ENCODE data around the gene PIGA. TPM values are rescaled to one million over a fixed set of nuclear protein-coding genes. Genes with fewer than 3 reads are reported as not detected.

The PIGA gene
- total and polyA plus RNA-seq, 9 of the 15 experiments (the other 6 are each of a cell fraction or from before 2014, with no cell fraction given): 14.8 to 36.9 (median 23.5) TPM

DNA sequence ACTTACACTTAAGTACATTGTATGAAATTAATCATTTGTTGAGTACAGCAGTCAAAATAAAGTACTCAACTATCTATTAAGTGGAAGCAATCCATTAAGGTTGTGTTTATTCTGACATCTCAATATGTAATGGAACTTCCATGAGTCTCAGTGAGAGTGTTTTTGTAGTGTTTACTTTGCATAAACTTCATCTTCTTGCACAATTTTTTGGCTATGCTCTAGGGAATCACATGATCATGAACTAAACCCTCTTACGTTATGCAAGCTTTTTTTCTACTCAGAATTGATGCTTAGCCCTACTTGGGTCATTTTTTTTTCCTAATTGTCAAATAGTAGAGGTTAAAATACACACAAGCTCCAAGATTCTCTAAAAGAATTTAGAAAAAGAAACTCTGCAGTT lies 21.1 kb upstream of the PIGA start:
- intact Hi-C loops (cut with micrococcal nuclease): no loop called here
- Histone ChIP-seq H2AFZ (ENCODE audit: low read depth, low read length) (no peak overlapping the region), H3K27me3 (ENCODE audit: control insufficient read depth in 2 of 2, insufficient read depth in 2 of 2, low read length in 2 of 2) (peaks cover 2 to 12% of the 10 kb centered on the region in 2 experiments; a peak in 1 of 5 replicates), H3K9me3 (replicated peaks; ENCODE audit: control insufficient read depth, insufficient read depth, low read depth, low read length) (no peaks in the 10 kb centered on the region; the same call in 1 of the 2 replicates), H3K4me2 (ENCODE audit: insufficient read depth, low read length) (no peak overlapping the region), H4K20me1 (replicated peaks; ENCODE audit: control insufficient read depth, insufficient read depth, low read length) (no peaks in the 10 kb centered on the region), H3K4me1 (replicated peaks in 1 of 2; ENCODE audit: control insufficient read depth in 2 of 2, insufficient read depth in 2 of 2, low read length in 2 of 2) (no peaks in the 10 kb centered on the region), H3K4me3 (no peak overlapping the region), H3K9ac (ENCODE audit: insufficient read depth in 1 of 2, low read depth in 2 of 2, low read length in 2 of 2) (no peak overlapping the region), H3K36me3 (ENCODE audit: control insufficient read depth, insufficient read depth, low read length) (no peaks in the 10 kb centered on the region), H3K9me1 (ENCODE audit: control insufficient read depth, insufficient read depth, low read length) (no peaks in the 10 kb centered on the region), H3K79me2 (ENCODE audit: control insufficient read depth, insufficient read depth, low read length) (no peaks in the 10 kb centered on the region), H3K27ac (ENCODE audit: extremely low read depth, low read depth, low read length) (no peak overlapping the region)
- ChIA-PET POLR2A (interaction anchor here (0.5 kb wide), 1 partner anchor 469 kb away, joined by 4 read pairs; no protein-coding TSS in a partner anchor), CTCF (ENCODE audit: low intra/inter-chr PET ratio) (interaction anchor here (0.5 kb wide), 1 partner anchor 109 kb away, joined by 4 read pairs; no protein-coding TSS in a partner anchor)
- no peak for FAIRE-seq
- TF ChIP-seq ZNF239 (CRISPR knock-in tag; IDR thresholded peaks at IDR 0.05): no peak
- TF ChIP-seq BMI1 (IDR thresholded peaks at IDR 0.05; ENCODE audit: low read length): no peak
- TF ChIP-seq NUFIP1 (IDR thresholded peaks at IDR 0.05; ENCODE audit: partially characterized antibody): no peak
- no peak for TF ChIP-seq HNRNPH1 (optimal IDR thresholded peaks at IDR 0.05; ENCODE audit: low read depth, low read length)
- TF ChIP-seq ZNF12 (CRISPR knock-in tag; IDR thresholded peaks at IDR 0.05): no peak
- TF ChIP-seq RAD51 (IDR thresholded peaks at IDR 0.05; ENCODE audit: borderline replicate concordance, low read depth): no peak
- TF ChIP-seq PYGO2 (tag; IDR thresholded peaks at IDR 0.05): no peak
- TF ChIP-seq E2F8 (IDR thresholded peaks at IDR 0.05; ENCODE audit: low read depth, partially characterized antibody): no peak
- no peak for TF ChIP-seq NR2C1 (IDR thresholded peaks at IDR 0.05)
- TF ChIP-seq NR2C1 (tag; IDR thresholded peaks at IDR 0.05): no peak
- no peak for TF ChIP-seq MCM3 (IDR thresholded peaks at IDR 0.05)
- no peak for DNase-seq (ENCODE audit: extremely low read depth in 1 of 4, low spot score in 3 of 4)
- WGBS (ENCODE audit: insufficient coverage, low coverage, missing lambda C conversion rate): 7% methylated on average over 1 of the region's 1 CpG
- in situ Hi-C loops (cut with MboI): no loop called here
- no peak for ATAC-seq
- BruUV-seq (replicated peaks): no TSS peak
